GM21737 (cell line): ENCODE measurements around the gene SHANK2.

Source experiments
- ATAC-seq: cut with Tn5 transposase; IDR thresholded peaks from one replicate; pipeline ENCODE4 v1.9.1; 2021; ENCODE audit warnings: mild to moderate bottlenecking, moderate library complexity; ENCODE audit not compliant: unreplicated experiment

Gene SHANK2

DNA sequence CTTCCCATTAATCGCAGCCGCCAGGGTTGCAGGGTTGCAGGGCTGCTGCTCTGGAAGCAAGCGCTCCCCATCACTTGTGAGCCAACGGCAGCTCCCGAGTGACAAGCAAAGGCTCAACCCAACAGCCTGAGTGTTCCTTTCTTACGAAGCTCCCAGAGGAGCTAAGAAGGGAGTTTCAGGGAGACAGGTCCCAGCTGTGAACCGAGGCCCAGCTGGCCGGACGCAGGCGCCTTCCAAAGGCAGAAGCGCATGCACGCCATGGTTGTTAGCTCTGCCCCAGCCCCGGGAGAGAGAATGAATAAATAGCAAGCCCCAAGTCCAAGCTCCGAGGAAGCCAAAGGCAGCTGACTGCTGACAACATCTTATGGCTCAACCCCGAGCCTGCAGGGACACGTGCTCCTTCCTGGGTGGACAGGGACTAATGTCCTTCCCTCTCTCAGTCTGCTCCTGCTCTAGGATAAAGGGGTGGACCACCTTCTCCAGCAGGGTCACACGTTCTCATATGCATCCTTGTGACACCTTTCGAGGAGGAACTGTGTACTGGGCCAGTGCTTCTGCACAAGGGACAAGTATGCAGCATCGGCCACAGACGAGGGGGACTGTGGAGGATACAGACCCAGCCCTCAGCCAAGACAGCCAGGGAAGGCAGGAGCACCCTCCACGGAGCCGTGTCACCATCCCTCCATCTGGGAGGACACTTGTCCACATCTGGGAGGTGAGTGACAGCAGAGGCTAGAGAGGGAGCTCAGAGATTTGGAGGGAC lies 29.9 kb downstream of the SHANK2 start:
- no peak for ATAC-seq

DNA sequence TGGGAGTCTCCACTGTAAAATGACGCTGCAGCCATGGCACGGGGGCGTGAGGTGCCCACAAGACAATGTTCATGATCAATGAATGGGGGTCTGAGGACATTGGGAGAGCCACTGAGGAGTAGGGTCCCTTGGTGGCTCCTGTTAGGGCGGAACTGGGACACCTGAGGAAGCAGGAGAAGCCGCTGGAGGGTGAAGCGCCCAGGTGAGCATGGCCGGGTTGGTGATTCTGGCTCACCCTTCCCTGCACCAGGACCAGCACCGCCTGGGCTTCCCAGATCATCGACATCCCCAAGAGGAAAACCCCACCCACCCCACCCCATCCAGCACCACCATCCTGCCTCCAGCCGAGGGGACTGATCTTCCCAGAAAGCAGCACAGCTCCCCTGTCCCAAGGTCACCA lies 30.6 kb downstream of the SHANK2 start:
- no peak for ATAC-seq

DNA sequence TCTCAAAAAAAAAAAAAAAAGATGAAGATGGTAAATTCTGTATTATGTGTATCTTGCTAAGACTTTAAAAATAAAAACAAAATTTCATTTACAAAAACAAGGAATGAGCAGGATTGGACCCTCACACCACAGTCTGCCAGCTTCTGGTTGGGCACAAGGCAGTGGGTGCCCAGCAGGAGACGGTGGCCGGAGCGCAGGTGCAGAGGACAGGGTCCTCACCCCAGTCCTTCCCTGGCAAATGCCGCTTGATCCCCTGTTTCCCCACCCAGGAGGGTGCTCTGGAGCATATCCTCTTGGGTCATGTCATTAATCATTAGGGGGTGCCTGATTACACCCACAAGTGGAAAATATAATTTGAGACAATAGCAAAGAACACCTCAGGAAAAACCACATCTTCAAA lies 31.2 kb downstream of the SHANK2 start:
- ATAC-seq = no peak

GRCh38 chr11:71218789-71219499 lies 33.4 kb downstream of the SHANK2 start:
- ATAC-seq = no peak

DNA sequence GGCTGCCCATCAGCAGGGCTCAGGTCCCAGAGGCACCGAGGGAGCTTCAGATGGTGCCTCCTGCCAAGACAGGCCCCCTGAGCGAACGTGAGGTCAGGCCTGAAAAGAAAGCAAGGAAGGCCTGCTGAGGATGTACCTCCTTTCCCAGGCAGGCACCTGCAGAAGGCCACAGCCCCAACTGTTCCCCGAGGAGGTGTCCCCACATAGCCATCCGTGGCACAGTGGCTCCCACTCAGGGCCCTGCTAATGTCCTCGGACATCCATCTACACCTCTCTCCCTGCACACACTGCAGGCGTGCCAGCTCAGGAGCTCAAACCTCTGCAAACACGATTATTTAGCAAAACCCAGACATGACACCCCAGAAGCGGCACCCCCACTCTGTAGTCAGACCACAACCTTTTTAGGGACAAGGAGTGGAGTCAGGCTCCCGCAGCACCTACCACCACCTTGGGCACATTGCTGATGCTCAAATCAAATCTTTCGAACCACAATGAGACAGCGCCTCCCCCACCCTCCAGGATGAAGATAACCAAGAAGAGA lies 36.9 kb downstream of the SHANK2 start:
- ATAC-seq = no peak

GRCh38 chr11:71214553-71215424 lies 37.6 kb downstream of the SHANK2 start:
- ATAC-seq = no peak

GRCh38 chr11:71213696-71214552 lies 38.5 kb downstream of the SHANK2 start:
- ATAC-seq = no peak

- no peak for ATAC-seq
Measured at GRCh38 chr11:71212871-71213559, 39.4 kb downstream of the SHANK2 start.

DNA sequence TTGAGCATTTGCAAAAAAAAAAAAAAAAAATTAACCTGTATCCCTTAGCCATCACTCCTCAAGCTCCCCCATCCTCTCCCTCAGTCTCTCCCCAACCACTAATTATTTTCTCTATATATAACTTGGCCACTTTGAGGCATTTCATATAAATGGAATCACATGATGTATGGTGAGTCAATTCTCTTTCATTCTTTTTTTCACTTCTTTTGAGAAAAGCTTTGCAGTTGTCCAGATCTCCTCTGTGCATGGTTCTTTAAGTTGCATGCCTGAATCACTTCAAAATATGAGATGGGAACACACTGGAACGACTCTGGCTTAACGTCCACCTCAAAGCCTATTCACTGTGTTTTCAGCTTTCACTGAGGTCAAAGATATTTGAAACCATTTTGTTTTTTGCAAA lies 40.7 kb downstream of the SHANK2 start:
- ATAC-seq = no peak

DNA sequence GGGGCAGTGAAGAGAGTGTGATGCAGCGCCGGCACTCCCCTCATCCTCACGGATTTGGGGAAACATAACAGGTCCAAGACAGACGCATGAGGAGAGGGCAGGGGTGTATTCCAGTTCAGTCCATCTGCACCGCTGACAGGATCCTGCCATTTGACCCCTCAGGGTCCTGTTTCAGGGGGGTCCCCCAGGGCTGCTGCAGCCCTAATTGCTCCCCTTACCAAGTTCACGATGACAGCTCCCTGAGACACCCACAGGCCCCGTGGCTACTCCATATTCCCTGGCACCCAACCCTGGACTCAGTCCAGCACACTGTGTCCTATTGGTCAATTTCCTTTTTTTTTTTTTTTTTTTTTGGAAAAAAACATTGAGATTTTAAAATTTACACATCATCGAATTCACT lies 41.5 kb downstream of the SHANK2 start:
- no peak for ATAC-seq

GRCh38 chr11:71209656-71210055 lies 42.7 kb downstream of the SHANK2 start:
- ATAC-seq = no peak

DNA sequence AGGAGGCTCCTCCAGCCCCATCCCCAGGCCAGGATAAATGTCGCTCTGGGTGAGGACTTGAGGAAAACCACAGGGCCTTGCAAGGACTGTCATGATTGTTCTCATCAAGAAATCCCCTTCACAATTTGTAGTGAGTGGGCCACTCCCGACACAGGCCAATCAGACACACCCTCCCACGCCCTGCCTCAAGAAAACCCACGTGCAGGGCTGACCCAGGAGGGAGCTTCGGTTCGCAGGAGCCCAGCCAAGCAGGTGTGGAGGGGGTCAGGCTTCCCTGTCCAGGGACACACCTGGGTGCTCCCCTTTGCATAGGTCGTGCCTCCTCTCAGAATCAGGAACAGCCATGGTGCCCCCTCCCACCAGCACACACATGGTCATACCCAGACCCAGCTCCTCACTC lies 43.2 kb downstream of the SHANK2 start:
- no peak for ATAC-seq

GRCh38 chr11:71208011-71208774 lies 44.2 kb downstream of the SHANK2 start:
- ATAC-seq = no peak

GRCh38 chr11:71207563-71207962 lies 44.8 kb downstream of the SHANK2 start:
- ATAC-seq = no peak

DNA sequence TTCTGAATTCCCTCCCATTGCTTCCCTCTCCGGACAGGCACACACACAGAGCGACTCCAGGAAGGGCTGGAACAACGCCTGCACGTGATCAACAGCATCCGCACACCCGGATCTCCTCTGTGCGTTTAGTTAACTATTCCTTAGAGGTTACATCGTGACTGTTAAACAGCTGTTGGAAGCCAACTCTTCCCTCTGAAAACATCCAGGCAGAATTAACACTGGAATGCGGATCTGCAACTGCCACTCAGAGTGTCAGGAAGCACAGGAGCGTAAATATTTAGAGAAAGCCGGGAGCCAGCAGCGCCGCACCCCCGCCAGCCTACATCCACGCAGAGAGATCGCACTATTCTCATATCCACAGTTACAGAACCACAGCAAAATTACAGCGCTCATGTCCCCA lies 46.2 kb downstream of the SHANK2 start:
- no peak for ATAC-seq

DNA sequence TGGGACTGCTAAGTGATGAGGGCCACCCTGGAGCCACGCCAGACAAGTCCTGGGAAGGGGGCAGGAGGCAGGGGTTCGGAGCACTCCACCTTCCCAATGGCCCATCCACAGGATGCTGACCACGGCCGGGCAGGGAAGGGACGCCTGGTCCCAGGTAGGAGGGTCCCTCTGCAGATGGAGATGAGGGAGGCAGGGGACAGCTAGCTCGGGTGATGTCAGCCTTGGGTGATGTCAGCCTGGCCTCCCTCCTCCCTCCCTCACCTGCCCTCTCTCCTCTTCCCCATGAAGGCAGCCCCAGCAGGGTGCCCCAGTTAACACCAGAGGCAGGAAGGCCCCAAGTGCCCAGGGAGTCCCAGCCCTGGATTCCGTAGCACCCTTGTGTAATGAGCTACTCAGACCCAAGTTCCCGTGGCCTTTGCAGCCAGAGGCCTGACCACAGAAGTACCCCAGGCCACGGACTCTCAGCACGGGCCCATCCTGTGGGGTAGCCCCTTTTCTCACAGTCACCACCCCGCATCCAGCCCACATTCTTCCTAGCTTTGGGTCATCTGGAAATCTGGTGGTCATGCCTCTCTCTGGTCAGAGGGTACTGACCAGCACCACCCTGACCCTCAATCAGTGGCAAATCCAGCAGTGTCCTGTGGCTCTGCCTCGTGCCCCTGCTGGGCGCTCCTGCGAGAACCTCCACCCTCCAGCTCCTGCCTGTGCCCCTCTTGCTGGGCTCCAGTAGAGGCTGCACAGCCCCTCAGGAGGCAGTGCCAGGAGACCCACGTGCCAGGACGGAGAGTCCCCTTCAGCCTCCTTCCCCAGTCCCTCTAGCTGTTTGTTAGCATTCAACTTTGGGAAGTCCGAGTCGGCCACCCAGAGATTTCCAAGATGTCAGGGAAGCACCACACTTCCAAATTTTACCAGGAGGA lies 47.4 kb downstream of the SHANK2 start:
- no peak for ATAC-seq

- no peak for ATAC-seq
Measured at GRCh38 chr11:71204294-71204693, 48.1 kb downstream of the SHANK2 start.

GRCh38 chr11:71203681-71204080 lies 48.7 kb downstream of the SHANK2 start:
- no peak for ATAC-seq
